Activated naive CD8-positive, alpha-beta T cell (primary cell): ENCODE measurements around the gene MACF1.
A peak's percentile ranks its signal among the peaks of the same experiment; 100 is the strongest.

Experiments
- H3K27ac Mint-ChIP-seq: one replicate; pipeline ENCODE4 v1.8.0; 2021; ENCODE audit warnings: mixed read lengths
- H3K27me3 Mint-ChIP-seq: one replicate; pipeline ENCODE4 v1.8.0; 2021; ENCODE audit warnings: mixed read lengths
- H3K36me3 Mint-ChIP-seq: one replicate; pipeline ENCODE4 v1.8.0; 2021; ENCODE audit warnings: mixed read lengths
- H3K4me1 Mint-ChIP-seq: one replicate; pipeline ENCODE4 v1.8.0; 2021; ENCODE audit warnings: low read depth, mixed read lengths
- H3K4me3 Mint-ChIP-seq: one replicate; pipeline ENCODE4 v1.8.0; 2021; ENCODE audit warnings: mild to moderate bottlenecking, mixed read lengths
- H3K9me3 Mint-ChIP-seq: one replicate; pipeline ENCODE4 v1.8.0; 2021; ENCODE audit warnings: low read depth, mixed read lengths

MACF1 gene

DNA sequence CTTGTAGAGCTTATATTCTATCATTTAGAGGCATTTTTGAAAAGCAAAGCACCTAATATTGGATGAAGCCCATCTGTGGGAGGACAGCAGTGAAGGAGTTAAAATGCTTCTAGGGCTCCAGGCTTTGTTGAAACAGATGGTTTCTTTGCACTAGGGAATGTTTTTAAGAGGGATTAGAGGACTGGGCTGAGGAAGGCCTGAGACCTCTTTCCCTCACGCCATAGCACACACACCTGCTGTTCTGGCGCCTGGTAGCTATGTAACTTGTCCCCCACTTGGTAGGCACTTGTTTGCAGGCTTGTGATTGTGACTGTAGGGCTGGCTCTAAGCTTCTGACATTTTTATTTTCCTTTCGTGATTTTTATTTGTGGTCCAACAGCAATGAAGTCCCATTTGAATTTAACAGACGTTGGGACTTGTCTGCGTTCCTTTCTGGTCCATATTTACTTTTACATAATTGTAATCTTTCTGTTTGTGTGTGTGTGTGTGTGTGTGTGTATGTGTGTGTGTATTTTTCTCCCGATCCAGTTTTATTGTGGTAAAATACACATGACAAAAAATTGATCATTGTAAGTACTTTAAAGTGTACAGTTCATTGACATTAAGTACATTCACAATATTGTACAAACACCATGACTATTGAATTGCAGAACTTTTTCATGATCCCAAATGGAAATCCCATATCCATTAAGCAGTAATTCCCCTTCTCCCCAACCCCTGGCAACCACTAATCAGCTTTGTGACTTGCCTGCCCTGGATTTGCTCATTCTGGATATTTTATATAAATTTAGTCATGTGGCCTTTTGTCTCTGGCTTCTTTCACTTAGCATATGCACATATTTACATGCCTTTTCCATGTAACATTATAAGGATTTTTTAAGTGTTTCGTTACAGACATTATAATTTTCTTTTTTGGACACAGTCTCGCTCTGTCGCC, 33.5 kb upstream of the MACF1 start:
- H3K4me3 Mint-ChIP-seq, result no peak overlapping the region
- no peaks in the 10 kb centered on the region for H3K27me3 Mint-ChIP-seq
- no peak overlapping the region for H3K27ac Mint-ChIP-seq
- H3K4me1 Mint-ChIP-seq, result no peaks in the 10 kb centered on the region
- H3K9me3 Mint-ChIP-seq, result no peaks in the 10 kb centered on the region
- no peaks in the 10 kb centered on the region for H3K36me3 Mint-ChIP-seq

DNA sequence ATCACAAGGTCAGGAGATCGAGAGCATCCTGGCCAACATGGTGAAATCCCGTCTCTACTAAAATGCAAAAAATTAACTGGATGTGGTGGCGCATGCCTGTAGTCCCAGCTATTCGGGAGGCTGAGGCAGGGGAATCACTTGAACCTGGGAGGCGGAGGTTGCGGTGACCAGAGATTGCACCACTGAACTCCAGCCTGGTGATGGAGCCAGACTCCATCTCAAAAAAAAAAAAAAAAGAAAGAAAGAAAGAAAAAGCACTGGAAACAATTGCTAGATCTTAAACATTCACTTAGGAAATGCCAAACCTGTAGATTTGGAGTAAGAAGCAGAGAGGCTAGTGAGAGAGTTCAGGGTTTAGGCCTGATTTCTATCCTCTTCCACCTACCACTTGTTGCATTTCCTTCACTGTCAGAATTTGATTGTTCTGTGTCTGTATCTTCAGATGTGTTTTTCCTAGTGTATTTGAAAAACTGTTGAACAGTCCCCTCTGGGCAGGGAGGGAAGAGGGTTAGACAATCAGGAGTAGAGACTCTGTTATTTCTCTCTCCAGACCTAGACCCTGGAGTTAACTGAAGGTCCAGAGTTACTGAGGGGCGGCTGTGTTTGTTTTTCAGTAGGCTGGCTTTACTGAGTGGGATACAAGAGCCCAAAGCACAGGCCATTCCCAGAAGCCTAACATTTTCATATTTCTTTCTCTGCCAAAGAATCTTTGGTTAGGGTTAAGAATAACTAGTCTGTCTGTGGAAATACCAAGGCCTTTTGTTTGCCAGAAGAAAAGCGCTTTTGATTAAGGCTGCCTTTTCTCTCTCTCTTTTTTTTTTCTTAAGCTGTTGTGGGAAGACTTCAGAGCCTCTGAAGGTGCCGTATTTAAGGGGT, 31.1 kb upstream of the MACF1 start:
- Mint-ChIP-seq H3K4me3 (no peak overlapping the region), H3K4me1 (no peaks in the 10 kb centered on the region), H3K27me3 (no peaks in the 10 kb centered on the region), H3K9me3 (no peaks in the 10 kb centered on the region), H3K36me3 (no peaks in the 10 kb centered on the region), H3K27ac (no peak overlapping the region)

DNA sequence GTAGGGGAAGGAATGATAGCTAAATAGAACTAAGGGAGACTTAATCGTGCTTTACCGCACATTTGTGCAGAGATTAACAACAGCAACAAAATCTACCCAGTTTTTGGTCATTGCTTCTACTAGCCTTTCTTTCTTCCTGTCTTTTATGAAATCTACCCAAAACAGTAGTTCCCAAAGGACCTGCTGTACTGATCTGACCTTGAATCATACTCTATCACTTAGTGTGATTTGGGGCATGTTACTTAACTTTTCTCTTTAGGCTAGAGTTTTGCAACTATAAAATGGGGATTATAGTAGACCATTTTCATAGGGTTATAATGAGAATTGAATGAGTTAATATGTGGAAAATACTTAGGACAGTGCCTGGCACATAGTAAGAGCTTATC, 30.5 kb upstream of the MACF1 start:
- Mint-ChIP-seq H3K36me3 (no peaks in the 10 kb centered on the region), H3K4me3 (no peak overlapping the region), H3K27me3 (no peaks in the 10 kb centered on the region), H3K27ac (no peak overlapping the region), H3K4me1 (no peaks in the 10 kb centered on the region), H3K9me3 (no peaks in the 10 kb centered on the region)

DNA sequence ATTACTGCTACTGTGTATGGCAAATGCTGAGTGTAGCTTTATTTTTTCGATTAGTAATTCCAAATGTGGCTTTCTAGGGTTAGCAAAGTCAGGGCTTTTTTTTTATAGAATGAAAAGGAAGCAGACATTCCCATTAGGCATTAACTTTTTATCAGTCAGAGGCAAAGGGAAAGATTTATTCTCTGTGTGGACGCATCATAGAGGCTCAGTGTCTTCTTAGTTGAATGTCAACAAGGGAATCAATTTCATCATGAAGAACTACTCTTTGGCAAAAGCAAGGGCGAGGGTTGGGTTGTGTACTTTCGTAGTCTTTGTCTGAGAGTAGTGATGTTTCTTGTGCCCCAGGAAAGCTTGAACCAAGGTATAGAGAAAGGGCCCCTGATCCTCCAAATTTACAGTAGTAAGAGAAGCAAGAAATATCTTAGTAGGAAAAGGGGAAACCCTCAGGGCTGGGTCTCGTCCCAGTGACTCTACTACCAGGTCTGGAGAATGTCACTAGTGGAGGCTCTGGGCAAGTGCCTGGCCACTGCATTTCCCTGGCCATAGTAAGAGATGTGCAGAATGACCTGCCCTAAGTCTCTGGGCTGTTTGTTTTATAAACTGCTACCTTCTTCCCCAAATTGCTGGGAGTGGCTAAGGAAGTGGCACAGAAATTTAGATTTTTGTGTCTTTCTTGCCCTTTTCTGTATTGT, 30.0 kb upstream of the MACF1 start:
- Mint-ChIP-seq H3K36me3 (no peaks in the 10 kb centered on the region), H3K4me3 (no peak overlapping the region), H3K9me3 (no peaks in the 10 kb centered on the region), H3K4me1 (no peaks in the 10 kb centered on the region), H3K27ac (no peak overlapping the region), H3K27me3 (no peaks in the 10 kb centered on the region)

DNA sequence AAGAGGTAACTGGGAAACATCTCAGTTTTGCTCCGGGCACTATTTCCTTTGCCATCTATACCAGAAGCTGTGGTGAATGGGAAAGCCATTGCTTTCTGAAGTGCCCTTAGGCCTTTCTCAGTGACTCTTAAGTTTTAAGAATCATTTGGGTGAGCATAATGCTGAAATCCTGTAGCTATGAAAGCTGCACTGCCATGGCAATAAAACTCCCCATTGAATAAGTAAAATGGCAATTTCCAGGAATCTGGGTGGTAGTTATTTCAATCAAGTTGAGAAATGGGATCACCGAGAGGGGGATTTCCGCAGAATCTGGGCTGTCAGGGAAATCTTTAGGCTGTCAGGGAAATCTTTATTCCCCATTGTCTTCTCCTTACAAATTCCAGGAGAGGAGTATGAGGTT, 26.8 kb upstream of the MACF1 start:
- no peaks in the 10 kb centered on the region for H3K9me3 Mint-ChIP-seq
- no peak overlapping the region for H3K27ac Mint-ChIP-seq
- no peaks in the 10 kb centered on the region for H3K4me1 Mint-ChIP-seq
- H3K36me3 Mint-ChIP-seq, result no peaks in the 10 kb centered on the region
- H3K4me3 Mint-ChIP-seq, result no peak overlapping the region
- no peaks in the 10 kb centered on the region for H3K27me3 Mint-ChIP-seq

DNA sequence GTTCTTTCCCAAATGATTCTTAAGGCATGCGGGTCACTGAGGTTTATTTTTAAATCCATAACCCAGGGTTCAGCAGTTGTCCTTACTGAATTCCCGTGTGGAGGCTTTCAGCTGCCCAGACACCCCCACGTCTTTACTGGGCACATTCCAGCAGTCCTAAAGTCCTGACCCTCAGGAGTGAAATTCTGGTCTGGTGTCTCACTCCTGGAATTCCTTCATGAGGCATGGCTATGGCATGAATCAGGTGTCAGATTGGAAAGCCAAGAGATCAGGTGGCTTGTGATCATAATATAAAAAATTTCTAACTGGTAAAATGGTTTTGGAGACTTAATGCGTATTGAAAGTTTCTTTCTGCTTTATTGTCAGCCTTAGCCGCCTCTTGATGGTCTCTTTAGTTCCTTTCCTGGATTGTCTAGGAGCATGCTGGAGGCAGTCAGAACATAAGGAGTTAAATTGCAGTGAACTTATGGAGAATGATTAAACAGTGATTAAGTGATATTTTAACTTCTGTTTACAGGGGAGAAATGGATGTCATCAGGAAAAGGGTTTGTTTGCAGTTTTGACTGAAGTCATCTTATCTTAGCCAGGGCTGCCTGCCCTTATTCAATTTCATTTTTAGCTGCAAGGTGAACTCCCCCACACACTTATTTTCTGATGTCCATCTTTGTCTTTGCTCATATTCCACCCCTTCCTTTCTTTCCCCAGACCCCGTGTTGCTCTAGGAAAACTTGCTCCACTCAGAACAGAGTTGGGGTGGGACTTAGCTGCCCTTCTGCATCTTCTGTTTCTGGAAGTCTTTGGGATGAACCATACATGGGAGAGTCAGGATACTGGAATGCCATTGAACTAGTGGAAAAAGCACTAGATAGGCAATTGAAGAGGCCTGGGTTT, 25.7 kb upstream of the MACF1 start:
- no peaks in the 10 kb centered on the region for H3K9me3 Mint-ChIP-seq
- no peak overlapping the region for H3K4me3 Mint-ChIP-seq
- H3K4me1 Mint-ChIP-seq, result peaks cover 11% of the 10 kb centered on the region
- H3K36me3 Mint-ChIP-seq, result no peaks in the 10 kb centered on the region
- H3K27ac Mint-ChIP-seq, result no peak overlapping the region
- H3K27me3 Mint-ChIP-seq, result no peaks in the 10 kb centered on the region

DNA sequence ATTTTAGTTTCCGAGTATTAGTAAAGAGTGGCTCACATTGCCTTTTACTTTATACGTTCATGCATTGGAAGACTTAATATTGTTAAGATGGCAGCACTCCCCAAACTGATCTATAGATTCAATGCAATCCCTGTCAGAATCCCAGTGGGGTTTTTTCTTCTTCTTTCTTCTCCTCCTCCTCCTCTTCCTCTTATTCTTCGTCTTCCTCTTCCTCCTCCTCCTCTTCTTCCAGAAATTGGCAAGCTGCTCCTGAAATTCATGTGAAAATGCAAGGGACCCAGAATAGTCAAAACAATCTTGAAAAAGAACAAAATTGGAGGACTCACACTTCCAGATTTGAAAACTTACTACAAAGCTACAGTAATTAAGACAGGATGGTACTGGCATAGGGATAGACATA, 23.2 kb upstream of the MACF1 start:
- peaks cover 34% of the 10 kb centered on the region for H3K4me1 Mint-ChIP-seq
- H3K27me3 Mint-ChIP-seq, result no peaks in the 10 kb centered on the region
- H3K4me3 Mint-ChIP-seq, result no peak overlapping the region
- H3K27ac Mint-ChIP-seq, result peak overlapping the region; percentile 18
- no peaks in the 10 kb centered on the region for H3K36me3 Mint-ChIP-seq
- H3K9me3 Mint-ChIP-seq, result no peaks in the 10 kb centered on the region

DNA sequence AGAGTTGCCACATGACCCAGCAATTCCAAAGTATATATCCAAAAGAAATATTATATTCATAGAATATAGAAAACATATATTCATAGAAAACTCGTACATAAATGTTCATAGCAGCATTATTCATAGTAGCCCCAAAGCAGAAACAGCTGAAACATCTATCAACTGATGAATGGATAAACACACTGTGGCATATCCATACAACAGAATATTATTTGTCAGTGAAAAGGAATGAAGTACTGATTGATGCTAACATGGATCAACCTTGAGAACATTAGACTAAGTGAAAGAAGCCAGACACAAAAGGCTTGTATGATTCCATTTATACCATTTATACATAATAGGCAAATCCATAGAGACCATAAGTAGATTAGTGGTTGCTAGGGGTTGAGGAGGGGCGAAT, 21.7 kb upstream of the MACF1 start:
- no peak overlapping the region for H3K4me3 Mint-ChIP-seq
- H3K27me3 Mint-ChIP-seq, result no peaks in the 10 kb centered on the region
- peak overlapping the region; percentile 97 for H3K27ac Mint-ChIP-seq

DNA sequence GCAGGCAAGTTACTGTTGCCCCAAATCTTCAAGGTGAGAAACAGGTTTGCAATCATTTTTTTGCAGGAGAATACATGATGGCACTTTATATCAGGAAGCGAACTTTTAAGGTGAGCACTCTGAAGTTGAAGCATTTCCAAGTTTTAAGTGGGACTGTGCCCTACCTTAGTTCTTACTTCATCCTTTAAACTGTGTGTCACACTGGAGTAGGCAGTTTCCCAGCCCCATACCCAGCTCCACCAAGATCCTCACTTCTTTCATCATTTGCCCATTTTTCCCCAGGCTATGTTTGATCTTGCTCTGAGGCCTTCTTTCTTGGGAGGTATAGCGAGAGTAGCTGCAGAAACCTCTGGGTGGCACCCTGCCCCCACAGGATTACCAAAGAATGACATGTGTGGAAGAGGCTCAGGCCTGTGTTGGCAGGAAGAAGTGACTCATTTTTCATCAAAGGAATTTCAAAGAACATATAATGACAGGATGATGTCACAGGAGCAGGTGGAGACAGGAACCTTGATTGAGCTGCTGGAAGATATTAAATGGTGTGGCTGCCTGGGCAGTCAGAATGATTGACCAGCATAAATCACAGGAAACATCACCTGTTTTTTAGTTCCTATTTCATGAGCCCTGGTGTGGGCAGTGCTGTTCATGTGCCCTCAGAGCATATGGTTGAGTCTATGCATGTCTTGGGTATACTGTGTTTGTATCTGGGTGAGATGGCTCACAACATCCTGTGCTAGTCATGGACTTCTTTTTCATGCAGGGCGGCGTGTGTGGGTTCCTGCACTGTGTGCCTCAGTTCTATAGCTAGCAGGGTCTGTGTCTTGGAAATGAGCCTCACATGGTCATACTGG, 20.8 kb upstream of the MACF1 start:
- Mint-ChIP-seq H3K27ac (peak overlapping the region; percentile 97), H3K4me1 (peaks cover 46% of the 10 kb centered on the region), H3K4me3 (peak overlapping the region; percentile 80), H3K36me3 (no peaks in the 10 kb centered on the region), H3K27me3 (no peaks in the 10 kb centered on the region), H3K9me3 (no peaks in the 10 kb centered on the region)

More for the DNA sequence above, 21.7 kb upstream of the MACF1 start:
- H3K9me3 Mint-ChIP-seq, result no peaks in the 10 kb centered on the region
- H3K4me1 Mint-ChIP-seq, result peaks cover 46% of the 10 kb centered on the region
- H3K36me3 Mint-ChIP-seq, result no peaks in the 10 kb centered on the region

DNA sequence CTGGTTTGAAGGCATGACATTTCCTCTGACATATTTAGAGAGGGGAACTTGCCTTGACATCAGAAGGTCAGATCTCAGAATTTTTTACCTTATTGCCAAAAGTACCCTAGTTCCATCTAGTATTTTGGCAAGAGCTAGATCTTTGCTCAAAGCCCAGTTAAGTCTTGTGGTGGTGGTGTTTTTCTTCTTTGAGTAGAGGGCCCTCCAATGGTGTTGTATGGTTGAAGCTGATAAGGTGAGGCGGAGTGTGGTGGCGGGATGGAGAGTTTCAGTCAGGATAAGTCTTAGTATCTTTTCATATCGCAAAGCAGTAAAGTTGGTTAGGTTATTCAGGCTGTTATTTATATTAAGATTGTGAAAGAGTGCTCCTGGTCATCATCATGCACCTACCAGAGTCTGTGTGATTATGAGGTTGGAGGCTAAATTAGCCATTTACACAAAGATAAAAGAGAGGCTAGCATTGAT, 20.1 kb upstream of the MACF1 start:
- peak overlapping the region; percentile 97 for H3K27ac Mint-ChIP-seq
- H3K9me3 Mint-ChIP-seq, result no peaks in the 10 kb centered on the region
- H3K27me3 Mint-ChIP-seq, result no peaks in the 10 kb centered on the region
- H3K4me3 Mint-ChIP-seq, result peak overlapping the region; percentile 80
- peaks cover 51% of the 10 kb centered on the region for H3K4me1 Mint-ChIP-seq
- no peaks in the 10 kb centered on the region for H3K36me3 Mint-ChIP-seq

DNA sequence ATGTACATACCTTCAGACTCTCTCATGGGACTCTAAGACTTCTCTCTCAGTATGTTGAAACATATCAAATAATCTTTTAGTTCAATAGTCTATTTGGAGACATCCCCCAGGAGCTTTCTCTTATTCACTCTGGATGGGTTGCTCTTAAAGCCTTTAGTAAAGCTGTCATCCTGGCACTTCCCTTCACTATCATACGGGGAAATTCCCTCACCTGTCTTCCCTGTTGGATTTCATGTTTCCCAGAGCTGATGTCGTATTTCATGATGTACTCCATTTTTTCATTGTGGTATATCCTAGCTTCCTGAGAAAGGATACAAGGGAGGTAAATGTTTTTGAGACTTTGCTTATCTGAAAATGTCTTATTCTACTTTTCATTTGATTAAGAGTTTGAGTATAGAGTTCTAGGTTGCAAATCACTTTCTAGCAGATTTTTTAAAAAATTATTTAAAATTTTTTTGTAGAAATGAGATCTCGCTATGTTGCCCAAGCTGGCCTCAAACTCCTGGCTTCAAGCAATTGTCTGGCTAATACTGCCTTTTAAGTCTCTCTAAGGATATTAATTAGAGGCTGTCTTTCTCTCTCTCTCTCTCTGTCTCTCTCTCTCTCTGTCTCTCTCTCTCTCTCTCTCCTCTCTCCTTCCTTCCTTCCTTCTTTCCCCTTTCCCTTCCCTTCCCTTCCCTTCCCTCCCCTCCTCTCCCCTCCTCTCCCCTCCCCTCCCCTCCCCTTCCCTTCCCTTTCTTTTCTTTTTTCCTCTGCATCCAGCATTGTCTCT, 17.0 kb upstream of the MACF1 start:
- Mint-ChIP-seq H3K27ac (peak overlapping the region; percentile 97), H3K4me1 (peaks cover 78% of the 10 kb centered on the region), H3K9me3 (no peaks in the 10 kb centered on the region), H3K4me3 (peak overlapping the region; percentile 32), H3K36me3 (no peaks in the 10 kb centered on the region), H3K27me3 (no peaks in the 10 kb centered on the region)

DNA sequence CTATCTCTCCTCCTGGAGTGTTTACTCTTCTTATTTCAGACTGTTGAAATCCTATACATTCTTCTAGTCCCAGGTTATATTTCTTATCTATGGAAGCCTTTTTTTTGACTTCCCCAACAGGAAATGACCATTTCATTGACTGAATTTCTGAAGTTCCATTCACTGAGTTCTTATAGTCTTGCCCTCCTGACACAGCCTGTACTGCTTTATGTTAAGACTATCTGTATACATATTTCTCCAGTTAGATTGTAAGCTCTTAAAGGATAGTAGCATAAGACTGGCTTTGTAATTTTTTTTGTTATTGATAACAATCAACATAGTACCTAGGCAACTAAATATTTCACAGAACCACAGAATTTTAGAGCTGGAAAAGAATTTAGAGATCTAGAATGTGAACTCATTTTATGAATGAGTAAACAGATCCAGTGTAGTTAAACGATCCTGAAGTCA, 14.9 kb upstream of the MACF1 start:
- no peaks in the 10 kb centered on the region for H3K9me3 Mint-ChIP-seq
- H3K36me3 Mint-ChIP-seq, result no peaks in the 10 kb centered on the region
- H3K4me1 Mint-ChIP-seq, result peaks cover 77% of the 10 kb centered on the region
- H3K27ac Mint-ChIP-seq, result peak overlapping the region; percentile 95
- peak overlapping the region; percentile 64 for H3K4me3 Mint-ChIP-seq
- H3K27me3 Mint-ChIP-seq, result no peaks in the 10 kb centered on the region

DNA sequence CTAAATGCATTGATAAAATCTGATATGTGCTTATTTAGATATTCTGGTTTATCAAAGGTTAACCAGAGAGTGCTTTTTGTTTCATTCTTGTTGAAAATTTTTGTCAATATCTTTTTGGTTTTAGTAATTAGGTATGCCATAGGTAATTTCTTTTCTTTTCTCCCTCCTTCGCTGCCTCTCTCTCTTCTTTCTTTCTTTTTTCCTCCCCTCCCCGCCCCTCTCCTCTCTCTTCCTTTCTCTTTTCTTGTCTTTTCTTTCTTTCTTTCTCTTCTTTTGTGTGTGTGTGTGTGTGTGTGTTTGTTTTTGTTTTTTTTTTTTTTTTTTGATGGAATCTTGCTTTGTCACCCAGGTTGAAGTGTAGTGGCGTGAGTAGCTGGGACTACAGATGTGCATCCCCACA, 14.4 kb upstream of the MACF1 start:
- H3K36me3 Mint-ChIP-seq, result no peaks in the 10 kb centered on the region
- H3K27ac Mint-ChIP-seq, result peak overlapping the region; percentile 95
- H3K9me3 Mint-ChIP-seq, result no peaks in the 10 kb centered on the region
- no peaks in the 10 kb centered on the region for H3K27me3 Mint-ChIP-seq
- H3K4me1 Mint-ChIP-seq, result peaks cover 77% of the 10 kb centered on the region
- peak overlapping the region; percentile 64 for H3K4me3 Mint-ChIP-seq
